GM13976 (cell line): ENCODE results near the gene CTRL.

Experiments
- DNase-seq: peaks from one replicate; pipeline ENCODE4 v3.0.0; 2012; ENCODE audit warnings: low spot score
- CTCF ChIP-seq: IDR thresholded peaks from 2 replicates; pipeline ENCODE4 v1.5.1; 2012; ENCODE audit warnings: borderline replicate concordance, mild to moderate bottlenecking; ENCODE audit not compliant: insufficient read depth; ENCODE audit errors: extremely low read depth, missing control alignments, control extremely low read depth
- in situ Hi-C: fragments of 300-500 bp; cut with MboI; formaldehyde crosslinking; loops from one replicate; pipeline ENCODE4 v1.12.0; 2022; ENCODE audit warnings: low sequenced_read_pairs, mixed read lengths, inconsistent platforms; ENCODE audit not compliant: unreplicated experiment

Gene CTRL

DNA sequence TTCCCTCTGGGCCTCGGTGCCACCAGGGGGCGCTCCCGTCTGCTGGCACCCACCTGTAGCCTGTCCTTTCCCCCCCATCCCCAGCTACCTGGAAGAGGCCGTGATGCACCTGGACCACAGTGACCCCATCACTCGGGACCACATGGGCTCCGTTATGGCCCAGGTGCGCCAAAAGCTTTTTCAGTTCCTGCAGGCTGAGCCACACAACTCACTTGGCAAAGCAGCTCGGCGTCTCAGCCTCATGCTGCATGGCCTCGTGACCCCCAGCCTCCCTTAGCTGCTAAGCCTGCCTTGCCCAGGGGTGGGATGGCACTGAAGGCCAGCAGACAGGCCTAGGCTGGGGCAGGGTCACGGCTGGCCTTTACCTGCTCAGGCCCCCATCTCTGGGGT lies 47.8 kb downstream of the CTRL start:
- peak; percentile 89 for DNase-seq
- in situ Hi-C loops = no loop called here

GRCh38 chr16:67883146-67883871 lies 48.4 kb downstream of the CTRL start:
- TF ChIP-seq CTCF = no peak
- DNase-seq = no peak
- in situ Hi-C loops = no loop called here

More for the DNA sequence above, 47.8 kb downstream of the CTRL start:
- TF ChIP-seq CTCF = peak; percentile 93

DNA sequence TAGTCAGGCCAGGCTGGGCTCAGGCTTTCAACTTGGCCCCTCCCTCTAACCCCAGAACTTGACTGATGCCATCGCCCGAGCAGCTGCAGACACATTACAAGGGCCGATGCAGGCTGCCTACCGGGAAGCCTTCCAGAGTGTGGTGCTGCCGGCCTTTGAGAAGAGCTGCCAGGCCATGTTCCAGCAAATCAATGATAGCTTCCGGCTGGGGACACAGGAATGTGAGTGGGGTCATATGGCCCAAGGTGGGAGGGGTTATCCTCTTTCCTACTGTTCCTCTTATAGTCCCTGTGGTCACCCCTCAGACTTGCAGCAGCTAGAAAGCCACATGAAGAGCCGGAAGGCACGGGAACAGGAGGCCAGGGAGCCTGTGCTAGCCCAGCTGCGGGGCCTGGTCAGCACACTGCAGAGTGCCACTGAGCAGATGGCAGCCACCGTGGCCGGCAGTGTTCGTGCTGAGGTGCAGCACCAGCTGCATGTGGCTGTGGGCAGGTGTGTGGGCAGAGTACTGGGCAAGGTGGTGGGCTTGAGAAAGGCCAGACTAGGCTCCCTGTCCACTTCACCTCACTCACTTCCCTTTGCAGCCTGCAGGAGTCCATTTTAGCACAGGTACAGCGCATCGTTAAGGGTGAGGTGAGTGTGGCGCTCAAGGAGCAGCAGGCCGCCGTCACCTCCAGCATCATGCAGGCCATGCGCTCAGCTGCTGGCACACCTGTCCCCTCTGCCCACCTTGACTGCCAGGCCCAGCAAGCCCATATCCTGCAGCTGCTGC lies 49.1 kb downstream of the CTRL start:
- in situ Hi-C loops = no loop called here
- no peak for TF ChIP-seq CTCF
- DNase-seq = no peak

GRCh38 chr16:67881621-67882161 lies 50.0 kb downstream of the CTRL start:
- TF ChIP-seq CTCF = no peak
- no peak for DNase-seq
- in situ Hi-C loops = no loop called here

DNA sequence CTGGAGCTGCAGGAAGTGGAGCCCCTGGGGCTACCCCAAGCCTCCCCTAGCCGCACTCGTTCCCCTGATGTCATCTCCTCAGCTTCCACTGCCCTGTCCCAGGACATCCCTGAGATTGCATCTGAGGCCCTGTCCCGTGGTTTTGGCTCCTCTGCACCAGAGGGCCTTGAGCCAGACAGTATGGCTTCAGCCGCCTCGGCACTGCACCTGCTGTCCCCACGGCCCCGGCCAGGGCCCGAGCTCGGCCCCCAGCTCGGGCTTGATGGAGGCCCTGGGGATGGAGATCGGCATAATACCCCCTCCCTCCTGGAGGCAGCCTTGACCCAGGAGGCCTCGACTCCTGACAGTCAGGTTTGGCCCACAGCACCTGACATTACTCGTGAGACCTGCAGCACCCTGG lies 51.1 kb downstream of the CTRL start:
- in situ Hi-C loops = no loop called here
- TF ChIP-seq CTCF = no peak
- DNase-seq = no peak

- no peak for DNase-seq
- in situ Hi-C loops = no loop called here
These were observed 51.7 kb downstream of the CTRL start for GRCh38 chr16:67879936-67880335.

More at GRCh38 chr16:67879936-67880335, 51.7 kb downstream of the CTRL start:
- TF ChIP-seq CTCF = no peak
